Measurements from ENCODE around the gene ROS1. TPM values are rescaled to one million over a fixed set of nuclear protein-coding genes. Genes with fewer than 3 reads are reported as not detected.

Gene ROS1
- not detected for total RNA-seq
- not detected for polyA plus RNA-seq (2013, experiment 1 of 2)
- polyA plus RNA-seq (2013, experiment 2 of 2), result not detected
- 0 to 0.19 (median 0) reads per million in 172 experiments for total RNA-seq

- H3K27ac Mint-ChIP-seq, result no peak within 1 kb of the TSS
- H3K4me3 Mint-ChIP-seq, result no peak within 1 kb of the TSS
- TF ChIP-seq CTCF (IDR thresholded peaks at IDR 0.05), result no peak
- no peaks in the 10 kb centered on the region for H3K9me3 Mint-ChIP-seq
- Histone ChIP-seq H3K36me3 (ENCODE audit: insufficient read depth, low read length) (no peaks in the 10 kb centered on the region), H3K27ac (ENCODE audit: low read depth in 1 of 2, low read length in 2 of 2) (no peak within 1 kb of the TSS), H3K27me3 (ENCODE audit: control insufficient read depth in 1 of 2, insufficient read depth in 2 of 2, low read length in 2 of 2) (no peaks in the 10 kb centered on the region), H3K4me1 (ENCODE audit: insufficient read depth, low read length) (no peaks in the 10 kb centered on the region), H3K4me3 (ENCODE audit: low read length) (no peak within 1 kb of the TSS), H3K9me3 (ENCODE audit: control insufficient read depth in 1 of 2, insufficient read depth in 1 of 2, low read length in 2 of 2) (no peaks in the 10 kb centered on the region)
- H3K27me3 Mint-ChIP-seq, result peaks cover 32% of the 10 kb centered on the region
- DNase-seq, result no peak
- no peak for ATAC-seq (ENCODE audit: poor library complexity)
- H3K4me1 Mint-ChIP-seq (ENCODE audit: low read depth), result no peaks in the 10 kb centered on the region
- ChIA-PET CTCF (no interaction called here), POLR2A (no interaction called here)
- H3K36me3 Mint-ChIP-seq (ENCODE audit: low read depth), result no peaks in the 10 kb centered on the region
- intact Hi-C loops (cut with DNase I, micrococcal nuclease), result no loop called here
Observed at GRCh38 chr6:117425431-117426153, at the start of gene ROS1. Gene ROS1 (minus strand): TSS chr6:117425942. CDS start chr6:117425656, 286 bp downstream.

DNA sequence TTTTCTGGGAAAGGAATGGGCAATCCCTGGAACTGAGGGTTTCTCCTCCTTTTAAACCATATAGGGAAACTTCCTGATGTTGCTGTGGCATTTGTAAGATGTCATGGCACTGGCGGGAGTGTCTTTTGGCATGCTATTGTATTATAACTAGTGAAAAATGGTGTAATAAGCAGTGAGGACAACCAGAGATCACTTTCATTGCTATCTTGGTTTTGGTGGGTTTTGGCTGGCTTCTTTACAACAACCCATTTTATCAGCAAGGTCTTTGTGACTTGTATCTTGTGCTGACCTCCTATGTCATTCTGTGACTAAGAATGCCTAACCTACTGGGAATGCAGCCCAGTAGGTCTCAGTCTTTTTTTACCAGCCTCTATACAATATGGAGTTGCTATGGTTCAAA lies 47.7 kb upstream of the ROS1 start:
- CTCF ChIA-PET, result interaction anchor here (1.3 kb wide), 1 partner anchor 23 kb away, joined by 4 read pairs; no protein-coding TSS in a partner anchor
- Histone ChIP-seq H3K9me3 (ENCODE audit: control insufficient read depth in 1 of 2, insufficient read depth in 1 of 2, low read length in 2 of 2) (no peaks in the 10 kb centered on the region), H3K4me3 (ENCODE audit: low read length) (no peak overlapping the region), H3K27me3 (ENCODE audit: control insufficient read depth in 1 of 2, insufficient read depth in 2 of 2, low read length in 2 of 2) (peaks cover 5 to 21% of the 10 kb centered on the region in 2 experiments), H3K27ac (ENCODE audit: low read depth in 1 of 2, low read length in 2 of 2) (no peak overlapping the region), H3K36me3 (ENCODE audit: insufficient read depth, low read length) (no peaks in the 10 kb centered on the region), H3K4me1 (ENCODE audit: insufficient read depth, low read length) (no peaks in the 10 kb centered on the region)
- DNase-seq (no peak), ATAC-seq (ENCODE audit: poor library complexity) (no peak)
- Mint-ChIP-seq H3K9me3 (no peaks in the 10 kb centered on the region), H3K27me3 (peaks cover 66% of the 10 kb centered on the region), H3K36me3 (ENCODE audit: low read depth) (no peaks in the 10 kb centered on the region), H3K27ac (no peak overlapping the region), H3K4me1 (ENCODE audit: low read depth) (no peaks in the 10 kb centered on the region), H3K4me3 (no peak overlapping the region)
- no peak for TF ChIP-seq CTCF (IDR thresholded peaks at IDR 0.05)
- POLR2A ChIA-PET, result no interaction called here
- intact Hi-C loops (cut with DNase I, micrococcal nuclease), result no loop called here

DNA sequence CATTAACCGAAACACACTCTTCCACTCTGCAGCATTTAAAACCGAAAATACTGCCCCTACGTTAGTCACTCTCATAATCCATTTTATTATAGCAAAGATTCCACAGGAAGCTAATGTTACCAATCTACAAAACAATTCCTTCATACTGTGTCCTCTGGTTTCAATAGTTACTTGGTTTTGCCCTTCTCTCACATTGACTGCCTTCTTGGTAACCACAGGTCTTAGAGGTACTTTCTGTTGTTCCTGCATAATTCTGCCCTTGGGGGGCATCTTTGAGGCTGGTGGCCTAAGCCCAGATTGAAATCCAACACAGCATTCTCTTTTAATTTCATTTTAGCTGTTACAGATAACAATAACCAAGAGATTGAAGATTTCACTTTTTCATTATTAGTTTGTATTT lies 46.9 kb upstream of the ROS1 start:
- peaks cover 5 to 21% of the 10 kb centered on the region in 2 experiments for H3K27me3 ChIP-seq (ENCODE audit: control insufficient read depth in 1 of 2, insufficient read depth in 2 of 2, low read length in 2 of 2)
- no peaks in the 10 kb centered on the region for H3K36me3 Mint-ChIP-seq (ENCODE audit: low read depth)
- no peaks in the 10 kb centered on the region for H3K4me1 Mint-ChIP-seq (ENCODE audit: low read depth)
- DNase-seq (no peak), ATAC-seq (ENCODE audit: poor library complexity) (no peak)
- POLR2A ChIA-PET, result no interaction called here
- no peak overlapping the region for H3K27ac ChIP-seq (ENCODE audit: low read depth in 1 of 2, low read length in 2 of 2)
- no peak overlapping the region for H3K4me3 Mint-ChIP-seq
- no peak for TF ChIP-seq CTCF (IDR thresholded peaks at IDR 0.05)
- no peak overlapping the region for H3K4me3 ChIP-seq (ENCODE audit: low read length)
- no peaks in the 10 kb centered on the region for H3K36me3 ChIP-seq (ENCODE audit: insufficient read depth, low read length)
- CTCF ChIA-PET, result interaction anchor here (1.3 kb wide), 1 partner anchor 23 kb away, joined by 4 read pairs; no protein-coding TSS in a partner anchor
- no peak overlapping the region for H3K27ac Mint-ChIP-seq
- H3K4me1 ChIP-seq (ENCODE audit: insufficient read depth, low read length), result no peaks in the 10 kb centered on the region
- H3K9me3 ChIP-seq (ENCODE audit: control insufficient read depth in 1 of 2, insufficient read depth in 1 of 2, low read length in 2 of 2), result no peaks in the 10 kb centered on the region
- intact Hi-C loops (cut with DNase I, micrococcal nuclease), result no loop called here
- peaks cover 63% of the 10 kb centered on the region for H3K27me3 Mint-ChIP-seq
- H3K9me3 Mint-ChIP-seq, result no peaks in the 10 kb centered on the region
